ENCODE measurements around the gene ATXN7L1.

DNA sequence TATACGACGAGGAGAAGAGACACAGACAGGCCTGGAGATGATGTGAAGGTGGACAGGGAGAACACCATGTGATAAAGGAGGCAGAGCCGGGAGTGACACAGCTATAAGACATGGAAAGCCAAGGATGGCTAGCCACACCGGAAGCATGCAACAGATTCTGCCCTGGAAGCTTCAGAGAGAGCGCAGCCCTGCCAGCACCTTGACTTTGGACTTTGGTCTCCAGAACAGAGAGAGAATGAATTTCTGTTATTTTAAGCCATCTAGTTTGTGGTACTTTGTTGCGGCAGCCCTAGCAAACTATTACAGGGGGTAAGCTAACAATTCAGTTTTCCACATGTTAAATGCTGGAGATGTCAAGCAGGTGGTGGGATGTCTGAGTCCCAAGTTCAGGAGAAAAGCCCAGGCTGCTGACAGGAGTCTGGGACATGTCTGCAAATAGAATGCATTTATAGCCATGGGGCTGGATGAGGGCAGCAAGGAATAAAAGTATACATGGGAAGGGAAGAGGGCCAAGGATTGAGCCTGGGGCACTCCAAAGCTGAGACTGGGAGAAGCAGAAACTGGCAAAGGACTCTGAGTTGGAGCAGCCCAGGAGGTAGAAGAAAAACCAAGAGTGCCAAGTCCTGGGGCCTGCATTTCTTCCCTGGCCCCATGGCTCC, 65.1 kb downstream of the ATXN7L1 start:
- TF ChIP-seq, protein P1, sequence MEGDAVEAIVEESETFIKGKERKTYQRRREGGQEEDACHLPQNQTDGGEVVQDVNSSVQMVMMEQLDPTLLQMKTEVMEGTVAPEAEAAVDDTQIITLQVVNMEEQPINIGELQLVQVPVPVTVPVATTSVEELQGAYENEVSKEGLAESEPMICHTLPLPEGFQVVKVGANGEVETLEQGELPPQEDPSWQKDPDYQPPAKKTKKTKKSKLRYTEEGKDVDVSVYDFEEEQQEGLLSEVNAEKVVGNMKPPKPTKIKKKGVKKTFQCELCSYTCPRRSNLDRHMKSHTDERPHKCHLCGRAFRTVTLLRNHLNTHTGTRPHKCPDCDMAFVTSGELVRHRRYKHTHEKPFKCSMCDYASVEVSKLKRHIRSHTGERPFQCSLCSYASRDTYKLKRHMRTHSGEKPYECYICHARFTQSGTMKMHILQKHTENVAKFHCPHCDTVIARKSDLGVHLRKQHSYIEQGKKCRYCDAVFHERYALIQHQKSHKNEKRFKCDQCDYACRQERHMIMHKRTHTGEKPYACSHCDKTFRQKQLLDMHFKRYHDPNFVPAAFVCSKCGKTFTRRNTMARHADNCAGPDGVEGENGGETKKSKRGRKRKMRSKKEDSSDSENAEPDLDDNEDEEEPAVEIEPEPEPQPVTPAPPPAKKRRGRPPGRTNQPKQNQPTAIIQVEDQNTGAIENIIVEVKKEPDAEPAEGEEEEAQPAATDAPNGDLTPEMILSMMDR (conservative IDR thresholded peaks at IDR 0.05) = no peak
- no peak for TF ChIP-seq EZH2 (IDR thresholded peaks at IDR 0.05; ENCODE audit: low read depth)
